ENCODE data around the gene PPIF.

DNA sequence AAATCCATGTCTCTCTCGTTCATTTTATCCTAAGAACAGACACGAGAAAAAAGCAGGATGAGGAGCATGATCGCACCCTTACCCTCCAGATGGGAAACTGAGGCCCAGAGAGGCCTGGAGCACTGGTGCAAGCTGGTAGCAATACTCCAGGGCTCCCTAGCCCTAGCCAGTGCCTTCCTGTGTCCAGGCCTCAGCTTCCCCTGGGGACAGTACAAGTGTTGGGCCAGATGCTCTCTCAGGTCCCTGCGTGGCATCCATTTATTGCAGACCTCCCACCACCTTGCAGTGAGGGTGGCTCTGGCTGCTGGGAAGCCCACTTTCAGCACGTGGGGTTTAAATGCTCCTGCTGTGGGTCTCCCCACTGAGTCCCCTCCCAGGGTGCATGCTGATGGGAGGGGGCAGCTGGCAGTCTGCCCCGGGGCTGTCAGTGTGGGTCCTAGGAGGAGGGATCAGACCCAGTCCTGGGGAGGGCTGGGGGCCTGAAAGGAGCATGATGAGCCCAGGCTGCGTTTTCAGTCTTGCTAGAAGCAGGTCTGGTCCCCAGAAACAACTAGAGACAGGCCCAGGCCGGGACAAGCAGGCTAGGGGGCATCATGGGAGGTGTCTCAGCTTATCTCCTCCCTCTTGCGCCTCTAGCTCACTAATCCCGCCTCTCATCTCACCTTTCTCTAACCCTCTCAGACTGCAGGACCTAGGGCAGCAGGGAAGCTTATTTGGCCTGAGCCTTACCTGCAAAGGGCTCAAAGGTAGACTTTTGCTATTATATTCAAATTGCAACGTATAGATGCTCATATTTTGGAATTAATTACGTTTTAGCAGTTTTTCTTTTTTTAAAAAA, 662 bp upstream of the PPIF start:
- TF ChIP-seq POLR2AphosphoS5 (IDR thresholded peaks at IDR 0.05): no peak
- no peak for TF ChIP-seq POLR2A (IDR thresholded peaks at IDR 0.05)
